SJSA1 (cell line): ENCODE results near the gene SPDYE16. TPM values are rescaled to one million over a fixed set of nuclear protein-coding genes. Genes with fewer than 3 reads are reported as not detected.
"Not testable (repeated sequence)": the region's sequence is repeated elsewhere in the genome, so short reads cannot be mapped to it uniquely, and the experiment has no call there.

ENCODE experiments used
- DNase-seq, 2 experiments: peaks; one replicate each; pipeline ENCODE4 v3.0.0-alpha.2; 2015 to 2020; ENCODE audit warnings: low spot score in 2 of 2, low read depth in 1 of 2
- H3K27ac ChIP-seq: fragments of 250-450 bp; sonication (Bioruptor Pico); 2 replicates; pipeline ENCODE4 v1.5.1; 2020; ENCODE audit warnings: mild to moderate bottlenecking, moderate library complexity
- H3K27me3 ChIP-seq: fragments of 250-450 bp; sonication (Bioruptor Pico); replicated peaks from 2 replicates; pipeline ENCODE4 v1.5.1; 2020; ENCODE audit warnings: mild to moderate bottlenecking, moderate library complexity
- H3K36me3 ChIP-seq: fragments of 250-450 bp; sonication (Bioruptor Pico); 2 replicates; pipeline ENCODE4 v1.5.1; 2020; ENCODE audit warnings: mild to moderate bottlenecking
- H3K4me1 ChIP-seq: fragments of 250-450 bp; sonication (Bioruptor Pico); replicated peaks from 2 replicates; pipeline ENCODE4 v1.6.1; 2021; ENCODE audit warnings: mild to moderate bottlenecking
- H3K4me3 ChIP-seq: fragments of 250-450 bp; sonication (Bioruptor Pico); 2 replicates; pipeline ENCODE4 v1.5.1; 2020; ENCODE audit warnings: mild to moderate bottlenecking
- H3K9me3 ChIP-seq: fragments of 250-450 bp; sonication (Bioruptor Pico); replicated peaks from 2 replicates; pipeline ENCODE4 v1.5.1; 2020; ENCODE audit warnings: mild to moderate bottlenecking
- total RNA-seq: library from RNA; depleted of rRNA; stranded (reverse); fragments of >200 nt; shearing (Covaris generic); gene quantifications from 2 replicates; pipeline ENCODE4 v1.2.3, GENCODE V29; 2014

SPDYE16 gene
- total RNA-seq, 1 experiment from 2014 or later = not detected

GRCh38 chr7:76503244-76503643 is 39.9 kb downstream of the SPDYE16 start:
- H3K4me1 ChIP-seq, H3K4me3 ChIP-seq, DNase-seq, H3K27me3 ChIP-seq, H3K27ac ChIP-seq, H3K9me3 ChIP-seq: not testable (repeated sequence)
- H3K36me3 ChIP-seq = peaks cover 13% of the 10 kb centered on the region

GRCh38 chr7:76502836-76503235 is 40.3 kb downstream of the SPDYE16 start:
- DNase-seq = peak in 1 of 2 experiments; percentile 34

GRCh38 chr7:76502224-76502623 is 40.9 kb downstream of the SPDYE16 start:
- peak in 1 of 2 experiments; percentile 30 for DNase-seq
- H3K4me1 ChIP-seq, H3K4me3 ChIP-seq: not testable (repeated sequence)

More at GRCh38 chr7:76502836-76503235, 40.3 kb downstream of the SPDYE16 start:
- not testable (repeated sequence) for H3K4me3 ChIP-seq, H3K27ac ChIP-seq, H3K4me1 ChIP-seq, H3K9me3 ChIP-seq, H3K27me3 ChIP-seq
- peaks cover 13% of the 10 kb centered on the region for H3K36me3 ChIP-seq

GRCh38 chr7:76499924-76500241 is 43.2 kb downstream of the SPDYE16 start:
- not testable (repeated sequence) for H3K9me3 ChIP-seq, DNase-seq, H3K27ac ChIP-seq

More at GRCh38 chr7:76502224-76502623, 40.9 kb downstream of the SPDYE16 start:
- peaks cover 13% of the 10 kb centered on the region for H3K36me3 ChIP-seq
- not testable (repeated sequence) for H3K27ac ChIP-seq, H3K27me3 ChIP-seq, H3K9me3 ChIP-seq

GRCh38 chr7:76499201-76499923 is 43.7 kb downstream of the SPDYE16 start:
- DNase-seq, H3K4me3 ChIP-seq, H3K9me3 ChIP-seq: not testable (repeated sequence)

More at GRCh38 chr7:76499924-76500241, 43.2 kb downstream of the SPDYE16 start:
- not testable (repeated sequence) for H3K27me3 ChIP-seq, H3K36me3 ChIP-seq, H3K4me3 ChIP-seq, H3K4me1 ChIP-seq

GRCh38 chr7:76498583-76499200 is 44.4 kb downstream of the SPDYE16 start:
- not testable (repeated sequence) for H3K9me3 ChIP-seq, DNase-seq, H3K27me3 ChIP-seq, H3K27ac ChIP-seq, H3K36me3 ChIP-seq, H3K4me1 ChIP-seq, H3K4me3 ChIP-seq

More at GRCh38 chr7:76499201-76499923, 43.7 kb downstream of the SPDYE16 start:
- H3K36me3 ChIP-seq, H3K27me3 ChIP-seq, H3K4me1 ChIP-seq, H3K27ac ChIP-seq: not testable (repeated sequence)

GRCh38 chr7:76497918-76498582 is 45.0 kb downstream of the SPDYE16 start:
- H3K4me3 ChIP-seq, H3K4me1 ChIP-seq, H3K27me3 ChIP-seq, H3K9me3 ChIP-seq, H3K27ac ChIP-seq, H3K36me3 ChIP-seq: not testable (repeated sequence)
- DNase-seq = peak in 1 of 2 experiments; percentile 35

GRCh38 chr7:76495717-76496116 is 47.4 kb downstream of the SPDYE16 start:
- not testable (repeated sequence) for H3K27me3 ChIP-seq, H3K4me3 ChIP-seq, DNase-seq

GRCh38 chr7:76492139-76492538 is 51.0 kb downstream of the SPDYE16 start:
- H3K36me3 ChIP-seq, DNase-seq, H3K4me1 ChIP-seq: not testable (repeated sequence)

More at GRCh38 chr7:76495717-76496116, 47.4 kb downstream of the SPDYE16 start:
- H3K36me3 ChIP-seq, H3K4me1 ChIP-seq, H3K27ac ChIP-seq, H3K9me3 ChIP-seq: not testable (repeated sequence)

GRCh38 chr7:76487969-76488368 is 55.1 kb downstream of the SPDYE16 start:
- not testable (repeated sequence) for H3K4me1 ChIP-seq, H3K9me3 ChIP-seq

More at GRCh38 chr7:76492139-76492538, 51.0 kb downstream of the SPDYE16 start:
- not testable (repeated sequence) for H3K27ac ChIP-seq, H3K4me3 ChIP-seq, H3K27me3 ChIP-seq, H3K9me3 ChIP-seq

GRCh38 chr7:76486618-76487017 is 56.5 kb downstream of the SPDYE16 start:
- H3K27me3 ChIP-seq, H3K27ac ChIP-seq, H3K36me3 ChIP-seq: not testable (repeated sequence)

More at GRCh38 chr7:76487969-76488368, 55.1 kb downstream of the SPDYE16 start:
- H3K4me3 ChIP-seq, H3K36me3 ChIP-seq, H3K27ac ChIP-seq, DNase-seq, H3K27me3 ChIP-seq: not testable (repeated sequence)

GRCh38 chr7:76485822-76486610 is 57.1 kb downstream of the SPDYE16 start:
- H3K9me3 ChIP-seq, H3K4me1 ChIP-seq, DNase-seq, H3K36me3 ChIP-seq, H3K27ac ChIP-seq, H3K4me3 ChIP-seq, H3K27me3 ChIP-seq: not testable (repeated sequence)

More at GRCh38 chr7:76486618-76487017, 56.5 kb downstream of the SPDYE16 start:
- not testable (repeated sequence) for H3K4me3 ChIP-seq, H3K4me1 ChIP-seq, H3K9me3 ChIP-seq, DNase-seq

GRCh38 chr7:76484456-76484855 is 58.6 kb downstream of the SPDYE16 start:
- H3K4me3 ChIP-seq, H3K4me1 ChIP-seq, H3K27me3 ChIP-seq, H3K9me3 ChIP-seq, H3K27ac ChIP-seq, H3K36me3 ChIP-seq, DNase-seq: not testable (repeated sequence)
